Smooth muscle cell (in vitro differentiated cells): ENCODE results near the gene LMO4. TPM values are rescaled to one million over a fixed set of nuclear protein-coding genes. Genes with fewer than 3 reads are reported as not detected.
A peak's percentile ranks its signal among the peaks of the same experiment; 100 is the strongest.

Experiments
- DNase-seq: peaks from one replicate; lab custom pipeline; 2025; ENCODE audit not compliant: unreplicated experiment; lab: John Stamatoyannopoulos, UW
- H2AFZ ChIP-seq: fragments of 200-600 bp; sonication (generic); 2 replicates; pipeline ENCODE4 v1.6.0; 2016; ENCODE audit warnings: antibody characterized with exemption, low read depth, mild to moderate bottlenecking
- H3F3A ChIP-seq: fragments of 200-600 bp; sonication (generic); 2 replicates; pipeline ENCODE4 v1.6.0; 2017; ENCODE audit warnings: antibody characterized with exemption, low read depth
- H3K27ac ChIP-seq: fragments of 200-600 bp; sonication (generic); 2 replicates; pipeline ENCODE4 v1.5.1; 2016; ENCODE audit warnings: low read depth, mild to moderate bottlenecking
- H3K27me3 ChIP-seq: fragments of 200-600 bp; sonication (generic); 2 replicates; pipeline ENCODE4 v1.6.1; 2016; ENCODE audit warnings: low read depth, mild to moderate bottlenecking
- H3K36me3 ChIP-seq: fragments of 200-600 bp; sonication (generic); 2 replicates; pipeline ENCODE4 v1.5.1; 2016; ENCODE audit warnings: low read depth
- H3K4me1 ChIP-seq: fragments of 200-600 bp; sonication (generic); 2 replicates; pipeline ENCODE4 v1.5.1; 2016; ENCODE audit warnings: low read depth
- H3K4me2 ChIP-seq: fragments of 200-600 bp; sonication (generic); 2 replicates; pipeline ENCODE4 v1.6.0; 2016; ENCODE audit warnings: mild to moderate bottlenecking
- H3K4me3 ChIP-seq: fragments of 200-600 bp; sonication (generic); 2 replicates; pipeline ENCODE4 v1.5.1; 2016; ENCODE audit warnings: mild to moderate bottlenecking
- H3K79me2 ChIP-seq: fragments of 200-600 bp; sonication (generic); 2 replicates; pipeline ENCODE4 v1.6.0; 2016; ENCODE audit warnings: low read depth, mild to moderate bottlenecking
- H3K9ac ChIP-seq: fragments of 200-600 bp; sonication (generic); 2 replicates; pipeline ENCODE4 v1.6.0; 2016; ENCODE audit warnings: low read depth
- H3K9me3 ChIP-seq: fragments of 200-600 bp; sonication (generic); replicated peaks from 2 replicates; pipeline ENCODE4 v1.5.1; 2016; ENCODE audit warnings: low read depth
- H4K20me1 ChIP-seq: fragments of 200-600 bp; sonication (generic); 2 replicates; pipeline ENCODE4 v1.6.0; 2016; ENCODE audit warnings: low read depth
- WGBS: methylation state at CpG from one replicate; pipeline ENCODE4 v1.1.7; 2016; ENCODE audit warnings: low lambda C conversion rate; 5-methylcytosine and 5-hydroxymethylcytosine counted together
- polyA plus RNA-seq: library from polyadenylated mRNA; unstranded; fragments of >200 nt; fragmentation: Nextera tagmentation; extraction: Ambion mirVana; gene quantifications from 2 replicates; pipeline ENCODE4 v1.2.1, GENCODE V29; 2016
- total RNA-seq: library from RNA; depleted of rRNA; stranded (reverse); fragments of >200 nt; gene quantifications from 2 replicates; pipeline ENCODE4 v1.2.3, GENCODE V29; 2014
- TF ChIP-seq, protein P1 (sequence below): fragments of 200-600 bp; sonication (generic); IDR thresholded peaks from 2 replicates; pipeline ENCODE4 v1.5.1; 2017; ENCODE audit warnings: borderline replicate concordance, mild to moderate bottlenecking, antibody characterized with exemption; ENCODE audit not compliant: insufficient read depth, poor library complexity, severe bottlenecking

LMO4 gene
- total and polyA plus RNA-seq, 2 experiments from 2014 or later = 54.2 to 140 TPM

DNA sequence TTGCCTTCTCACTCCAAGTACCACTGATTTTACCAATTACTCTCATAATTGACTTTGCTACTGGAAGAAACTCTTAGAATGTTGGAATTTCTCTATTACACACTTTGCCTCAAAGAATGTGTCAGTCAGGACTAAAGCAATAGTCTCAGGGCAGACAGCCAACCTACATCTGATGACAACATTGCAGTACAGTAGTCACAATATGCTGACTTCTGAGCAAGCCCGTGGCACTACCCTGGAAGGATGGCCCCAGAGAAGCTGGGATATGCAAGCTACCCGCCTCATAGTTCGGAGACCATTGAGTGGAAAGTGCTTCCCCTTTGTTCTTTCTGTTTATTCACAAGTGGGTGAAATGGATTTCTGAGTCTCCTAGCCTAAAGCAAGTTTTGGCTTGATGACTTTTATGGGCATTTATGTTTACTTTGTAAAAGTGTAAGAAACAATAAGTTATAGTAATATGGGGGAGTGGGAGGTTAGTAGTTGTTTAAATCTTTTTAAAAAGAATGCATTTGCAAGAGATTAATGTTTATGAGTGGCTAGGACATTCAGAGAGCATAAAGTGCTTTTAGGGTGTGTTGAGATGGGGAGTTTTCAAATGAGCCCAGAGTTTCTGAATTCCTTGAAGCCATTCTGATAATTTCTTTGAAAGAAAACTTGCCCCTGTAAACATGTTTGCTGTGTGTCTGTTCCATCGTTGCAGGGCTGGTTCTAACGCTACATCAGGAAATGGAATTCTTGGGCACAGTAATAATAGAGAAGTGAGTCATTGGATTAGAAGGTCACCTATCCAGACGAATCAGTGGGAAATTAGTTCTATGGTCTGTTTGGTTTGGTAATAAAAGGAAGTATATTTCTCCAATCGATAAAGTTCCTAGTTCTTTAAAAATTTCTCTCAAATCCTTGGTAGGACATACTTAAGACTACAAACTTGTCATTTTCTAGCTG, 63.8 kb downstream of the LMO4 start:
- Histone ChIP-seq H4K20me1 (no peaks in the 10 kb centered on the region), H3K27me3 (no peaks in the 10 kb centered on the region), H3K9ac (no peak overlapping the region), H3K27ac (peak overlapping the region; percentile 45), H2AFZ (no peak overlapping the region), H3K9me3 (no peaks in the 10 kb centered on the region), H3K4me2 (peak overlapping the region; percentile 41), H3K4me3 (no peak overlapping the region), H3F3A (no peaks in the 10 kb centered on the region), H3K36me3 (no peaks in the 10 kb centered on the region), H3K4me1 (no peaks in the 10 kb centered on the region), H3K79me2 (no peaks in the 10 kb centered on the region)
- TF ChIP-seq, protein P1, sequence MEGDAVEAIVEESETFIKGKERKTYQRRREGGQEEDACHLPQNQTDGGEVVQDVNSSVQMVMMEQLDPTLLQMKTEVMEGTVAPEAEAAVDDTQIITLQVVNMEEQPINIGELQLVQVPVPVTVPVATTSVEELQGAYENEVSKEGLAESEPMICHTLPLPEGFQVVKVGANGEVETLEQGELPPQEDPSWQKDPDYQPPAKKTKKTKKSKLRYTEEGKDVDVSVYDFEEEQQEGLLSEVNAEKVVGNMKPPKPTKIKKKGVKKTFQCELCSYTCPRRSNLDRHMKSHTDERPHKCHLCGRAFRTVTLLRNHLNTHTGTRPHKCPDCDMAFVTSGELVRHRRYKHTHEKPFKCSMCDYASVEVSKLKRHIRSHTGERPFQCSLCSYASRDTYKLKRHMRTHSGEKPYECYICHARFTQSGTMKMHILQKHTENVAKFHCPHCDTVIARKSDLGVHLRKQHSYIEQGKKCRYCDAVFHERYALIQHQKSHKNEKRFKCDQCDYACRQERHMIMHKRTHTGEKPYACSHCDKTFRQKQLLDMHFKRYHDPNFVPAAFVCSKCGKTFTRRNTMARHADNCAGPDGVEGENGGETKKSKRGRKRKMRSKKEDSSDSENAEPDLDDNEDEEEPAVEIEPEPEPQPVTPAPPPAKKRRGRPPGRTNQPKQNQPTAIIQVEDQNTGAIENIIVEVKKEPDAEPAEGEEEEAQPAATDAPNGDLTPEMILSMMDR = no peak
- WGBS = 40% methylated on average over 7 of the region's 7 CpGs
- no peak for DNase-seq

GRCh38 chr1:87393445-87394085, 64.9 kb downstream of the LMO4 start:
- Histone ChIP-seq H3K4me3 (no peak overlapping the region), H2AFZ (no peak overlapping the region), H3F3A (no peaks in the 10 kb centered on the region), H3K4me2 (no peak overlapping the region), H3K4me1 (no peaks in the 10 kb centered on the region), H3K79me2 (no peaks in the 10 kb centered on the region), H3K36me3 (no peaks in the 10 kb centered on the region), H3K27me3 (no peaks in the 10 kb centered on the region), H4K20me1 (no peaks in the 10 kb centered on the region), H3K27ac (no peak overlapping the region), H3K9me3 (no peaks in the 10 kb centered on the region), H3K9ac (no peak overlapping the region)
- WGBS = 86% methylated on average over 3 of the region's 3 CpGs
- TF ChIP-seq, protein P1 = no peak
- DNase-seq = no peak

DNA sequence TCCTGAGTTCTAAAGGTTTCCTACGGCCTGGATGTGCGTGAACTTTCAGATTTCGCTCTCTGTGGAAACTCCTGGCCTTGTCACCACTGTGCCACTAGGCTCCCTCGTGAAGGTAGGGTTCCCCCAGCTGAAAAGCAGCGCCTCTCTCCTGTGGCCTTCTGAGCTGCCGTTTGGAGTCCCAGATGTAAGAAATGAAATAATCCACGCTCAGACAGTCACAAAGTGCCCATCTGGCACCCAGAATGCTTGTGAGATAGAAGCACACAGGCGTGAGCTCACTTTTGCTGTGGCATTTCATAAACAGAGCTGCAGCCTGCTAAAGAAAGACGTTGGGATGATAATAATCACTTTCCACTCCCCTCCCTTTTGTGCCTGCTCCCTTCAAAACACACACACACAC, 65.8 kb downstream of the LMO4 start:
- H3K4me1 ChIP-seq = no peaks in the 10 kb centered on the region
- H3K79me2 ChIP-seq = no peaks in the 10 kb centered on the region
- no peaks in the 10 kb centered on the region for H3K9me3 ChIP-seq
- DNase-seq = no peak
- H3F3A ChIP-seq = no peaks in the 10 kb centered on the region
- 75% methylated on average over 9 of the region's 9 CpGs for WGBS
- no peaks in the 10 kb centered on the region for H3K36me3 ChIP-seq
- H4K20me1 ChIP-seq = no peaks in the 10 kb centered on the region
- TF ChIP-seq, protein P1 = no peak
- no peak overlapping the region for H3K4me3 ChIP-seq
- H3K27ac ChIP-seq = no peak overlapping the region
- H3K9ac ChIP-seq = no peak overlapping the region
- H3K4me2 ChIP-seq = no peak overlapping the region
- H3K27me3 ChIP-seq = no peaks in the 10 kb centered on the region
- no peak overlapping the region for H2AFZ ChIP-seq
